ENCODE measurements around the gene JOSD1. TPM values are rescaled to one million over a fixed set of nuclear protein-coding genes. Genes with fewer than 3 reads are reported as not detected.
"Not testable (repeated sequence)": the region's sequence is repeated elsewhere in the genome, so short reads cannot be mapped to it uniquely, and the experiment has no call there.

Gene JOSD1
- total RNA-seq, 1 donor from 2014 or later = 18.7 TPM

GRCh38 chr22:38653741-38654140 lies 47.0 kb downstream of the JOSD1 start:
- Histone ChIP-seq H3K4me3 (no peak overlapping the region), H3K27ac (replicated peaks) (no peak overlapping the region), H3K4me1 (peaks cover 33% of the 10 kb centered on the region), H3K9me3 (replicated peaks) (no peaks in the 10 kb centered on the region), H3K27me3 (ENCODE audit: low read depth) (no peaks in the 10 kb centered on the region), H3K36me3 (no peaks in the 10 kb centered on the region)
- intact Hi-C loops (cut with micrococcal nuclease) = no loop called here
- DNase-seq = no peak
- no peak for TF ChIP-seq CTCF (IDR thresholded peaks at IDR 0.05; ENCODE audit: borderline replicate concordance)

DNA sequence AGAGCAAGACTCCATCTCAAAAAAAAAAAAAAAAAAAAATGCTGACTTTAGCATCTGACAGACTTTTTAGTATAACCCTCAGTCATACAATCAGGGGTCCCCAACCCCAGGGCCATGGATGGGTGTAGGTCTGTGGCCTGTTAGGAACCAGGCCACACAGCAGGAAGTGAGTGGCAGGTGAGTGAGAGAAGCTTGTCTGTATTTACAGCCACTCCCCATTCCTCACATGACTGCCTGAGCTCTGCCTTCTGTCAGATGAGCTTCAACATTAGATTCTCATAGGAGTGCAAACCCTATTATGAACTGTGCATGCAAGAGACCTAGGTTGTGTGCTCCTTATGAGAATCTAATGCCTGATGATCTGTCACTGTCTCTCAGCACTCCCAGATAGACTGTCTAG lies 47.9 kb downstream of the JOSD1 start:
- Histone ChIP-seq H3K27me3 (ENCODE audit: low read depth) (no peaks in the 10 kb centered on the region), H3K4me1 (peaks cover 25% of the 10 kb centered on the region), H3K4me3 (no peak overlapping the region), H3K9me3 (replicated peaks) (no peaks in the 10 kb centered on the region), H3K36me3 (no peaks in the 10 kb centered on the region), H3K27ac (replicated peaks) (no peak overlapping the region)
- DNase-seq = no peak
- no peak for TF ChIP-seq CTCF (IDR thresholded peaks at IDR 0.05; ENCODE audit: borderline replicate concordance)
- intact Hi-C loops (cut with micrococcal nuclease) = no loop called here

GRCh38 chr22:38649841-38650522 lies 50.8 kb downstream of the JOSD1 start:
- Histone ChIP-seq H3K9me3 (replicated peaks) (no peaks in the 10 kb centered on the region), H3K4me1 (no peaks in the 10 kb centered on the region), H3K4me3 (no peak overlapping the region), H3K27ac (replicated peaks) (no peak overlapping the region), H3K36me3 (no peaks in the 10 kb centered on the region), H3K27me3 (ENCODE audit: low read depth) (no peaks in the 10 kb centered on the region)
- DNase-seq = no peak
- no peak for TF ChIP-seq CTCF (IDR thresholded peaks at IDR 0.05; ENCODE audit: borderline replicate concordance)
- intact Hi-C loops (cut with micrococcal nuclease) = no loop called here

GRCh38 chr22:38645430-38645829 lies 55.3 kb downstream of the JOSD1 start:
- no peak for TF ChIP-seq CTCF (IDR thresholded peaks at IDR 0.05; ENCODE audit: borderline replicate concordance)
- no peak overlapping the region for H3K27ac ChIP-seq (replicated peaks)
- H3K9me3 ChIP-seq (replicated peaks) = no peaks in the 10 kb centered on the region
- no peak for DNase-seq
- intact Hi-C loops (cut with micrococcal nuclease) = no loop called here
- no peak overlapping the region for H3K4me3 ChIP-seq
- no peaks in the 10 kb centered on the region for H3K27me3 ChIP-seq (ENCODE audit: low read depth)
- H3K4me1 ChIP-seq = no peaks in the 10 kb centered on the region
- H3K36me3 ChIP-seq = no peaks in the 10 kb centered on the region

GRCh38 chr22:38644245-38644644 lies 56.5 kb downstream of the JOSD1 start:
- H3K36me3 ChIP-seq; H3K4me1 ChIP-seq; DNase-seq; H3K9me3 ChIP-seq (replicated peaks); H3K4me3 ChIP-seq; H3K27me3 ChIP-seq (ENCODE audit: low read depth); intact Hi-C loops (cut with micrococcal nuclease); H3K27ac ChIP-seq (replicated peaks): not testable (repeated sequence)

GRCh38 chr22:38641476-38642040 lies 59.2 kb downstream of the JOSD1 start:
- Histone ChIP-seq H3K27me3 (ENCODE audit: low read depth) (no peaks in the 10 kb centered on the region), H3K9me3 (replicated peaks) (no peaks in the 10 kb centered on the region), H3K27ac (replicated peaks) (no peak overlapping the region), H3K4me3 (no peak overlapping the region), H3K4me1 (no peaks in the 10 kb centered on the region), H3K36me3 (no peaks in the 10 kb centered on the region)
- DNase-seq = no peak
- TF ChIP-seq CTCF (IDR thresholded peaks at IDR 0.05; ENCODE audit: borderline replicate concordance) = no peak
- intact Hi-C loops (cut with micrococcal nuclease) = no loop called here
